Measurements from ENCODE around the gene TCTN1.
"Not testable (repeated sequence)": the region's sequence is repeated elsewhere in the genome, so short reads cannot be mapped to it uniquely, and the experiment has no call there.

Gene TCTN1

GRCh38 chr12:110613771-110614684, at the start of gene TCTN1:
TSS of gene TCTN1 (plus strand) at chr12:110614129. CDS start at chr12:110614183, 54 bp downstream.
- peak; percentile 71 for FAIRE-seq

GRCh38 chr12:110564471-110564991, 49.4 kb upstream of the TCTN1 start:
- no peak for FAIRE-seq

GRCh38 chr12:110565894-110566871, 47.7 kb upstream of the TCTN1 start:
- no peak for FAIRE-seq

DNA sequence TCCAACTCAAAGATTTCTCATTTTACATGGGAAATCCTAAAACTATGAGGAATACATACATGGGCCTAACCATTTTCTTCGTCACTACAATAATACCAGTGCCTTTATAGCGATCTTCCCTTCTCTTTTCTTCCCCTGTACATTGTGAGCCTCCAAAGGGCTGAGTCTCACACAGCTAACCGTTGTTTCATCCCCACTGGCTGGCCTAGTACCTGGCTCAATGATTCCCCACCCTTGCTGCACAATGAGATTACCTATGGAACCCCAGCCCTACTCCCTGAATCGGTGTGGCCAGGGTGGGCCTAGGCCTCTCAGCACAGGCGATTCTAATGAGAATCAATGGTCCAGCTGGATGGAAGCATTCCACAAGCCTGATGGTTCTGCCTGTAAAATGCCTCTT, 46.9 kb upstream of the TCTN1 start:
- FAIRE-seq: no peak

GRCh38 chr12:110568752-110569151, 45.2 kb upstream of the TCTN1 start:
- FAIRE-seq: no peak

- FAIRE-seq: not testable (repeated sequence)
These were observed 44.1 kb upstream of the TCTN1 start for GRCh38 chr12:110569838-110570237.

DNA sequence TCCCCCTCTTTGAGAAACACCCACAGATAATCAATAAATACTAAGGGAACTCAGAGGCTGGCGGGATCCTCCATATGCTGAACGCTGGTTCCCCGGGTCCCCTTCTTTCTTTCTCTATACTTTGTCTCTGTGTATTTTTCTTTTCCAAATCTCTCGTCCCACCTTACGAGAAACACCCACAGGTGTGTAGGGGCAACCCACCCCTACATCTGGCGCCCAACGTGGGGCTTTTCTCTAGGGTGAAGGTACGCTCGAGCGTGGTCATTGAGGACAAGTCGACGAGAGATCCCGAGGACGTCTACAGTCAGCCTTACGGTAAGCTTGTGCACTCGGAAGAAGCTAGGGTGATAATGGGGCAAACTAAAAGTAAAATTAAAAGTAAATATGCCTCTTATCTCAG, 43.1 kb upstream of the TCTN1 start:
- not testable (repeated sequence) for FAIRE-seq

DNA sequence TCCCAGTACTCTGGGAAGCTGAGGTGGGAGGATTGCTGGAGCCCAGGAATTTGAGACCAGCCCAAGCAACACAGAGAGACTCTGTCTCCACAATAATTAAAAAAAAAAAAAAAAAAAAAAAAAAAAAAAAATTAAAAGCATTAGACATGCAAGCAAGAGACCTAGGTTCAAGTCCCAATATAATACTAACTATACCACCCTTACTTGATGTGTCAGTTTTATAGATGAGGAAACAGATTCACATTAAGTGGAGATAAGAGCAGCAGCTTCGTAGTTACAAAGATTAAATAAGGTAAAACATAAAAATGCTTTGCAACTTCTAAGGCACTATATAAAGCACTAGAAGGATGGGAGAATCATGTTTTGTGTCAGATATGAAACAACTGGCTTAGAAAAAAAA, 39.9 kb upstream of the TCTN1 start:
- no peak for FAIRE-seq

DNA sequence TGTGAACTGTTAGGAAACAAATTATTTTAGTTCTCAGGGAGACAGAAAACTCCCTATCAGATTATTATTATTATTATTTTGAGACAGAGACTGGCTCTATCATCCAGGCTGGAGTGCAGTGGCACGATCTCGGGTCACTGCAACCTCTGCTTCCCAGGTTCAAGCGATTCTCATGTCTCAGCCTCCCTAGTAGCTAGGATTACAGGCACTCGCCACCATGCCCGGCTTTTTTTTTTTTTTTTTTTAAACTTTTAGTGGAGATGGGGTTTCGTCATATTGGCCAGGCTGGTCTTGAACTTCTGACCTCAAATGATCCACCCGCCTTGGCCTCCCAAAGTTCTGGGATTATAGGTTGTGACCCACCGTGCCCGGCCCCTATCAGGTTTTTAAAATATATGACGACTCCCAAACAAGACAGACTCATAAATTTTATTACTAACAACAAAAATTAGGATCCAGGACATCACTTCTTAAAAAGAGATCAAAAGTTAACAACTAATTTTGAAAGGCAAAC, 39.2 kb upstream of the TCTN1 start:
- not testable (repeated sequence) for FAIRE-seq

GRCh38 chr12:110575326-110575725, 38.6 kb upstream of the TCTN1 start:
- FAIRE-seq: no peak

DNA sequence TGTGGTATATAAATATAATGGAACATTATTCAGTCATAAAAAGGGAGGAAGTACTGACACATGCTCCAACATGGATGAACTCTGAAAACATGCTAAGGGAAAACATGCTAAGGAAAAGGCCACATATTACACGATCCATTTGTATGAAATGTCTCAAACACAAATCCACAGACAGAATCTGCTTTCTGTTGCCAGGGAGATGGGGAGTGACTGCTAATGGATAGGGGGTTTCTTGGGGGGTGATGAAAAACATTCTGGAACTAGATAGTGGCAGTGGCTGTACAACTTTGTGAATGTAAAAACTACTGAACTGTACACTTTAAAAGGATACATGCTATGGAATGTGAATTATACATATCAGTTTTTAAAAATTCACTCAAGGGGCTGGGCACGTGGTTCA, 37.4 kb upstream of the TCTN1 start:
- FAIRE-seq: no peak

- no peak for FAIRE-seq
These were observed 35.9 kb upstream of the TCTN1 start for GRCh38 chr12:110577864-110578693.

DNA sequence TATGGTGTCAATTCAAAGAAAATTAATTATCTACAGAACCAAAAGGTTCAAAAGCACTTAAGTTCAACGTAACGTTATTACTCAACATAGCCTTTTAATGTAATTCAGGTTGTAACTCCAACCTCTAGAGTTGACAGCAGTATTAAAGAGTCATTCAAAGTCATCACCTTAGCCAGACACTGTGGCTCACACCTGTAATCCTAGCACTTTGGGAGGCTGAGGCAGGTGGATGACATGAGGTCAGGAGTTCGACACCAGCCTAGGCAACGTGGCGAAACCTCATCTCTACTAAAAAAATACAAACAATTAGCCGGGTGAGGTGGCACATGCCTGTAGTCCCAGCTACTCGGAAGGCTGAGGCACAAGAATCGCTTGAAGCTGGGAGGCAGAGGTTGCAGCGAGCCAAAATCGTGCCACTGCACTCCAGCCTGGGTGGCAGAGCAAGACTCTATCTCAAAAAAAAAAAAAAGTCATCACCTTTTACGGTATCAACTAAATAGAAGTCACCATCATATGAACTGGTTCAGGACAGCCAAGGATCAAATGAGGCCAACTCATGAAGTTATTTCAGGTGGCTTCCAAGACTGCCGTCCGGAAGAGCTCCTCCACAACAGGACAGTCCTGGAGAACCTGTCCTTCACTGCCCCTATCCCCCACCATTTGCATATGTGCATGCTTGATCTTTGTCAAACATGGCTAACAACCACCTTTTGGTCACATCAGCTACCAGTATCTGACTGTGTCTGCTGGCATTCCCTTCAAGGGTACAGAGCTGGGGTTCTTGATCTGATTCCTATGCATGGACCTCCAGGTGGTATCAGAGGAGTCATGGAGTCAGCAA, 35.0 kb upstream of the TCTN1 start:
- no peak for FAIRE-seq

GRCh38 chr12:110579535-110580253, 34.2 kb upstream of the TCTN1 start:
- no peak for FAIRE-seq

GRCh38 chr12:110581931-110582275, 32.0 kb upstream of the TCTN1 start:
- FAIRE-seq: no peak

GRCh38 chr12:110582276-110583136, 31.4 kb upstream of the TCTN1 start:
- no peak for FAIRE-seq

DNA sequence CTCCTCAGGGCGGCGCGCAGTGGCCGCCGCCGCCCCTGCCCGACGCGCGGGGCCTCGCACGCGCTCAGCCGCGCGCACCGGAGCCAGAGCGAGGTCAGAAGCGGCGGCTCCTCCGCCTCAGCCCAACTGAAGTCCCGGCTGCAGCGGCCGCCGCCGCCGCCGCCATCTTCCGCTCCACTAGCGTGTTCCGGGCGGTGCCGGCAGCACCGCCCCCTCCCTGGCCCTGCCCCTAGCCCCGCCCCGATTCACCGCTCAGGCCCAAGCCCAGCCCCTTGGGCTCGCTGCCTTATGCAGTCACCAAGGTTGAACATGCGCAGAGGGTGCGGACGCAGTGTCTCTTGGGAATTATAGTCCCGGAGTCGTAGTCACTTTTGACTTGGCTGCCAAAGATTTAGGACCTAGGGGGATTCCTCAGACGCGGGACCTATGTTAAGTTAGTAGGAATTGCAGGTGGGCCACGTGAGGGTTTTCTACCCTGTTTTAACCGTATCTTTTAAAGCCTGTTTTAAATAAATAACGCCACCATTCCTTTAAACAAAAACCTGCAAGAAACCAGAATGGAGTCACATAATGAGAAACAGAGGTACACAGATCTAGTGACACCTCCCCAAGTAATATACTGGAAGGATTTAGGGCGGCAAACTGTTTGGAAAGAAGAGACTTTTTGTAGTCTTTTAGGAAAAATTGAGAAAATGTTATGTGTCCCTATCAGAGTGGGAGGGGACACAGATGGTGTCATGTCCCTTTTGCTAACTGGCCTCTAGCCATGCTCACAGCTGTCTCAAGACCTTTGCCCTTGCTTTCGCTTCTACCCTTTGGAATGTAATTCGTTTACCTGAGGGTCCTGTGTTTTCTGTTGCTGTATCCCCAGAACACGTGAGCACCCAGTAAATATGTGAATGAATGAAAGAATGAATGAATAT, 30.5 kb upstream of the TCTN1 start, which contains the start of gene PPTC7:
Gene PPTC7, minus strand, starts transcription at position 182 of the 923 bp plus-strand sequence. CDS start 287 bp downstream, outside the sequence.
- FAIRE-seq: peak; percentile 41

GRCh38 chr12:110585231-110585799, 28.6 kb upstream of the TCTN1 start:
- no peak for FAIRE-seq
